ENCODE measurements around the gene TBC1D20.

TBC1D20 gene

GRCh38 chr20:434661-435419 lies 27.5 kb downstream of the TBC1D20 start:
- peaks cover 14% of the 10 kb centered on the region for H3K4me1 ChIP-seq (ENCODE audit: low read length)
- no peak overlapping the region for H3K4me2 ChIP-seq (ENCODE audit: low read length)
- no peaks in the 10 kb centered on the region for H4K20me1 ChIP-seq (ENCODE audit: insufficient read depth, low read length)
- H3K9me3 ChIP-seq (ENCODE audit: insufficient read depth, low read length): no peaks in the 10 kb centered on the region
- H3K79me2 ChIP-seq (ENCODE audit: low read length): no peaks in the 10 kb centered on the region
- no peak for TF ChIP-seq CTCF (IDR thresholded peaks at IDR 0.05; ENCODE audit: low read depth, low read length)
- no peak for TF ChIP-seq EZH2phosphoT487 (IDR thresholded peaks at IDR 0.05; ENCODE audit: low read depth)
- H3K27ac ChIP-seq (ENCODE audit: low read length): no peak overlapping the region
- H3K4me3 ChIP-seq (ENCODE audit: low read length): no peak overlapping the region
- peaks cover 58% of the 10 kb centered on the region for H3K36me3 ChIP-seq (replicated peaks; ENCODE audit: low read depth, low read length)
- no peak overlapping the region for H2AFZ ChIP-seq (ENCODE audit: low read depth, low read length)
- H3K9ac ChIP-seq (ENCODE audit: low read length): no peak overlapping the region
- H3K27me3 ChIP-seq (ENCODE audit: low read depth, low read length): no peaks in the 10 kb centered on the region

DNA sequence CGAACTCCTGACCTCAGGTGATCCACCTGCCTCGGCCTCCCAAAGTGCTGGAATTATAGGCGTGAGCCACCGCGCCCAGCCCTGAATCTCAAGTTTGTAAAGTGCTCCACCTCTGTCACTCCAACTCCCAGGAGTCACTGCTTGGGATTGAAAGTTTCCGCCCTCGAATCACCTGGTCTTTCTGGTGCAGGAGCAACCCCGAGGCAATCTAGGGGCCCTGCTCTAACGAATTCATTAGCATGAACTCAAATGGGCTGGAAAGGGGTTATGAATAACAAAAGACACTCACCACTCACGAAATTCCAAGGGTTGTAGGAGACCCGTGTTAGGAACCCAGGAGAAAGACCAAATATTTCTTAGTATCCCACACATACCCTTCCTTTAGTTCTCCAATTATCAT lies 28.1 kb downstream of the TBC1D20 start:
- Histone ChIP-seq H3K4me1 (ENCODE audit: low read length) (peaks cover 14% of the 10 kb centered on the region), H4K20me1 (ENCODE audit: insufficient read depth, low read length) (no peaks in the 10 kb centered on the region), H3K27me3 (ENCODE audit: low read depth, low read length) (no peaks in the 10 kb centered on the region), H3K79me2 (ENCODE audit: low read length) (no peaks in the 10 kb centered on the region), H3K9me3 (ENCODE audit: insufficient read depth, low read length) (no peaks in the 10 kb centered on the region), H3K4me2 (ENCODE audit: low read length) (no peak overlapping the region), H3K4me3 (ENCODE audit: low read length) (no peak overlapping the region), H2AFZ (ENCODE audit: low read depth, low read length) (no peak overlapping the region), H3K27ac (ENCODE audit: low read length) (no peak overlapping the region), H3K9ac (ENCODE audit: low read length) (no peak overlapping the region), H3K36me3 (replicated peaks; ENCODE audit: low read depth, low read length) (peaks cover 52% of the 10 kb centered on the region)
- TF ChIP-seq CTCF (IDR thresholded peaks at IDR 0.05; ENCODE audit: low read depth, low read length) (no peak), EZH2phosphoT487 (IDR thresholded peaks at IDR 0.05; ENCODE audit: low read depth) (no peak)

DNA sequence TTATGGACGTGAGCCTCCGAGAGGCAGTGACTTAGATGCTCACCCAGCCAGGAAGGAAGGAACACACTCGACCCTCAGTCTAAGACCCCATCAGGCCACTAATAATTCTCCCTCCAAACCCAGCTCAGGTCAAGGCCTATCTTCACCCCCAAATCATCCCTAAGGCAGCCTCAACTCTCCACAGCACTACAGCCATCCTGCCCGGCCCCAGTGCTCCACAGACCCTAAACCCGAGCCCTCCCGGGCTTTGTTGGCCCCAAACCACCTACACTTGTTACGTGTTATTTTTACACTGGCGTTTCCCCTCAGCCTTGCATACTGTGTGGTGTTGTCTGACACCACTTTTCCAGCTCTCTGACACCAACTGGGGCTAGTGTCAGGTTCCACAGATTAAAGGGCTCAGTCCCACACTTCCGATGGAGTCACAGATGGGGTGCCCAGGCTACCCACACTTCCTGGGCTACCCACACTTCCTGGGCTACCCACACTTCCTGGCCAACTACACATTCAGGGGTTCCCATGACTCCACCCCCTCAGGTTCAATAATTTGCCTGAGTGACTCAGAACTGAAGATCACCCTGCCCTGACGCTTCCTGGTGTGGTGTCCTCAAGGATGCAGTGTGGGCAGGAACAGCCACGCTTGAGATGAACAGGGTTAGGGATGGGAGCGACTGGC lies 28.9 kb downstream of the TBC1D20 start:
- H4K20me1 ChIP-seq (ENCODE audit: insufficient read depth, low read length): no peaks in the 10 kb centered on the region
- no peaks in the 10 kb centered on the region for H3K79me2 ChIP-seq (ENCODE audit: low read length)
- peak overlapping the region; percentile 3; the same call in 1 of the 2 replicates for H3K9ac ChIP-seq (ENCODE audit: low read length)
- H3K27ac ChIP-seq (ENCODE audit: low read length): peak overlapping the region; percentile 64
- H3K4me3 ChIP-seq (ENCODE audit: low read length): no peak overlapping the region
- H3K9me3 ChIP-seq (ENCODE audit: insufficient read depth, low read length): no peaks in the 10 kb centered on the region
- no peaks in the 10 kb centered on the region for H3K27me3 ChIP-seq (ENCODE audit: low read depth, low read length)
- no peak for TF ChIP-seq CTCF (IDR thresholded peaks at IDR 0.05; ENCODE audit: low read depth, low read length)
- no peak for TF ChIP-seq EZH2phosphoT487 (IDR thresholded peaks at IDR 0.05; ENCODE audit: low read depth)
- H3K4me2 ChIP-seq (ENCODE audit: low read length): peak overlapping the region; percentile 44
- H2AFZ ChIP-seq (ENCODE audit: low read depth, low read length): no peak overlapping the region
- H3K36me3 ChIP-seq (replicated peaks; ENCODE audit: low read depth, low read length): peaks cover 49% of the 10 kb centered on the region
- H3K4me1 ChIP-seq (ENCODE audit: low read length): peaks cover 14% of the 10 kb centered on the region

DNA sequence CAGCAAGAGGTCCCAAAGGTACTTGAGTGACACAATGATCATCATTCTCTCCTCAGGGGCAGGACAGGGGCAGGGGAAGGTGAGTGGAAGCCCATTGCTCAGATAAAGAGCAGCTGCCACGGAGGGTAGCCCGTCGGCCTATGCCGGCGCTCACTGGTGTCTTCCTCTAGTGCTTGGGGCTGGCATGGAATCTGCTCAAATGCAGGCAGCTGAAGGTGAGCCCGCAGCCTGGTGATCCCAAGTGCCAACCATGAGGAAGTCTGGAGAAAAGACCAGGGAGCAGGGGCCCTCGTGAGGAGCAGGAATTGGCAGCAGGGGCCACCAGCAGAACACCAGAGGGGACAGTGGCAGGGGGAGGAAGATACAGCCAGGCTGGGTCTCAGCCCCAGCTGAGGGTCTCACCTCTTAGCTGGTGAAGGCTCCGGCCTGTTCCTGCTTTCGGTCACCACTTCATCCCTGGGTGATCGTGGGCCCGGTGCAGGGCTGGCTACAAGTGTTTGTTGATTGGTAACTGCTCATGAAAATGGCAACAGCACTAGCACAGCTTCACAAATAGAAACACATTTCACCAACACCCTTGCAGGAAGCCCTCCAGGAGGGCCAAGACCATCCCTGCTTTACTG lies 29.5 kb downstream of the TBC1D20 start:
- no peak overlapping the region for H3K4me3 ChIP-seq (ENCODE audit: low read length)
- peaks cover 14% of the 10 kb centered on the region for H3K4me1 ChIP-seq (ENCODE audit: low read length)
- H3K9me3 ChIP-seq (ENCODE audit: insufficient read depth, low read length): no peaks in the 10 kb centered on the region
- H3K27me3 ChIP-seq (ENCODE audit: low read depth, low read length): no peaks in the 10 kb centered on the region
- H3K27ac ChIP-seq (ENCODE audit: low read length): peak overlapping the region; percentile 64
- no peak overlapping the region for H3K4me2 ChIP-seq (ENCODE audit: low read length)
- no peak overlapping the region for H2AFZ ChIP-seq (ENCODE audit: low read depth, low read length)
- H3K9ac ChIP-seq (ENCODE audit: low read length): no peak overlapping the region
- no peaks in the 10 kb centered on the region for H4K20me1 ChIP-seq (ENCODE audit: insufficient read depth, low read length)
- H3K79me2 ChIP-seq (ENCODE audit: low read length): no peaks in the 10 kb centered on the region
- H3K36me3 ChIP-seq (replicated peaks; ENCODE audit: low read depth, low read length): peaks cover 51% of the 10 kb centered on the region
- TF ChIP-seq CTCF (IDR thresholded peaks at IDR 0.05; ENCODE audit: low read depth, low read length) (no peak), EZH2phosphoT487 (IDR thresholded peaks at IDR 0.05; ENCODE audit: low read depth) (no peak)
